A204.1 (cell line): ENCODE results near the gene TEX26.
"Not testable (repeated sequence)": the region's sequence is repeated elsewhere in the genome, so short reads cannot be mapped to it uniquely, and the experiment has no call there.

ENCODE experiments used
- FAIRE-seq: peaks from 2 replicates; lab custom pipeline; 2012; peaks lifted over from hg19 to GRCh38; lab: Jason Lieb, UNC

TEX26 gene

DNA sequence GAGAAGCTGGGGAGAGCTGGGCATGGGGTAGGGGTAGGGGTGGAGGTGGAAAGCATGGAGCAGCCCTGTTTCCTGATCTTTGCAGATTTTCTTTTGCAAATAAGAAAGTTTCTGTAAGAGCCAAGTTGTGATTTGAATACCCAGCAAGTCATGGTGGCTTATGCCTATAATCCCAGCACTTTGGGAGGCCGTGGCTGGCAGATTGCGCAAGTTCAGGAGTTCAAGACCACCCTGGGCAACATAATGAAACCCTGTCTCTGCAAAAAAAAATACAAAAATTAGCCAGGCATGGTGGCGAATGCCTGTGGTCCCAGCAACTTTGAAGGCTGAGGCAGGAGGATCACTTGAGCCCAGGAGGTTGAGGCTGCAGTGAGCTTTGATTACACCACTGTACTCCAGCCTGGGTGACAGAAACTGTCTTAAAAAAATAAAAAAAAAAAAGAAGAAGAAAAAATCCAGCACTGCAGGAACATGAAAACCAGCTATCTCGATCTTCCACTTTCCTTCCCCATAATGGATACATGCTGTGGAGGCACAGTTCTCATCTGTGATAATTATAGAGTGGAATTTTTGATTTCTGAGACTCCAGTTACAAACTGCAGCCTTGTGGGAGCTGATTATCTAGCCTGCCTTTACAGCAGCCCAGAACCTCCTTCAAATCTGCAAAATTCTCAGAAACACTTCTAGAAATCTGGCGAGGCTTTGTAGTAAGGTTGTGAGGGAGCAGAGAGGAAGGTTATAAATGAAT is 12.1 kb upstream of the TEX26 start:
- FAIRE-seq, result no peak

DNA sequence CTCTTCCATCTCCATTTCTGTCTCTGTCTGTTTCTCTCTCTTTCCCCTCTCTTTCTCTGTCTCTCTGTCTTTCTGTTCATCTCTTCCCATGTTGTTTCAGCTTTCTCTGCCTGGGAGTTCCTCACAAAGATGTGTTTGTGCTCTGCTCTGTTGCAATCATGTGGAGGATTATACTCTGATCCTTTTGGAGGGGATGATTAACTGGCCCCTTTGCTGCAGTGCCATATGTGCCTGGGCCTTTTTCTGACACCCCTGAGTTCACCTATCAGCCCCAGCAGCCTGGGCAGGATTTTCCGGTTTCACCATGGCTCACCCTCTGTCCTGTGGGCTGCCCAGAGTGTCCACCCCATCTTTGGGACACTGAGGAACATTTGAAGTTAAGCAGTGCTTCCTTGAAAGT is 9.0 kb upstream of the TEX26 start:
- no peak for FAIRE-seq

DNA sequence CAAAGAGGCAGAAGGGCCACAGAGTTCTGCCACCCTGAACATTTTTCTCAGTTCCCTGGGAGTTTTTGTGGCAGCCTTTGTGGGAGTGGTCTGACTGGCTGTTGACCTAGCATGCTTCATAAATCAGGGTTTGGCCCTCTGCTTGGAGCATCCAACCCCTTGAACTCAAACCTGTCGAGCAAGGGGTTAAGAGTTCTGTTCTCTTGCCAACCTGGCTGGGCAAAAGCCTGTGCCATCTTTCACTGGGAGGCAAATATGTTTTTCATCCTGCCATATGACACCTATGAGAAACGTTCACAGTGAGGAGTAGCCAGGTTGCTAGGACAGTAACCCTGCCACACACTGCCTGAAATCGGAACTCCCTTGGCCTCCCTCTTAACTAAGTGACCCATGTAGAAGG is 7.7 kb upstream of the TEX26 start:
- no peak for FAIRE-seq

DNA sequence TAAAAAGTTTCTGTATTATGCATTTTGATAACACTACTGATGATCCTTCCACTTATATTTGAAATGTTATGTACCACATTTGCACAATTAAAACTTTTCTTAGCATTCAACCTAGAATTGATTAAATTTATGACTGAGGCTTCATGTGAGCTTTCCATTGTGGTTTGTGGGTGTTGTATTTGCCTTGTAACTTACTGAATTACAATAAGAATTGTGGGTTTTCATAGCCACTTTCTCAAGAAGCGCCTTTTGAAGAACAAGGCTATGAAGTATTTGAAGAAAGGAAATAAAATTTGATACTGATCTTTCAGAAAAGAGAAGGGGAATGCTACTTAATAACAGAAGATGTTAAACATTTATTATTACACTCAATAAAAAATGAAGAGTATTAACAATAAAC is 7.0 kb upstream of the TEX26 start:
- FAIRE-seq, result no peak

DNA sequence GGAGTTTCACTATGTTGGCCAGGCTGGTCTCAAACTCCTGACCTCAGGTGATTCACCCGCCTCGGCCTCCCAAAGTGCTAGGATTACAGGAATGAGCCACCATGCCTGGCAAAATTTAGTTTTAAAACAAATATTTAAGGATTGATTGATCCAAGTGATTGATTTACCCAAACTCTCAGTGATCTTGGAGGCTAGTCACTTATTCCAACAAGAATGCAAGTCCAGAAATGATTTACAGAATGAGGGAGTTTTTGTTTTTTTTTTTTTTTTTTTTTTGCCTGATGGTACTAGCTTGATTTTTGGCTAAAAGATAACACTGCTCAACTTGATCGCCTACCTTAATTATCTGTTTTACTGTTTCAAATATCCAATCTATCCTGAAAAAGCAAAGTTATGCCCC is 5.7 kb upstream of the TEX26 start:
- no peak for FAIRE-seq

DNA sequence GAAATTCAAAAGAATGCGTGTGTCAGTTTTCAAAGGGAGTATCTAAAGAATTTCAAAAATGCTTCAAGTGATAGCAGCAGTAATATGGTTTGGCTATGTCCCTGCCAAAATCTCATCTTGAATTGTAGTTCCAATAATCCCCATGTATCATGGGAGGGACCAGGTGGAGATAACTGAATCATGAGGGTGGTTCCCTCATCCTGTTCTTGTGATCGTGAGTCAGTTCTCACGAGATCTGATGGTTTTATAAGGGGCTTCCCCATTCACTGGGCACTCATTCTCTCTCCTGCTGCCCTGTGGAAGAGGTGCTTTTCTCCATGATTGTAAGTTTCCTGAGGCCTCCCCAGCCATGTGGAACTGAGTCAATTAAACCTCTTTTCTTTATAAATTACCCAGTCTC is 5.3 kb upstream of the TEX26 start:
- FAIRE-seq, result not testable (repeated sequence)

DNA sequence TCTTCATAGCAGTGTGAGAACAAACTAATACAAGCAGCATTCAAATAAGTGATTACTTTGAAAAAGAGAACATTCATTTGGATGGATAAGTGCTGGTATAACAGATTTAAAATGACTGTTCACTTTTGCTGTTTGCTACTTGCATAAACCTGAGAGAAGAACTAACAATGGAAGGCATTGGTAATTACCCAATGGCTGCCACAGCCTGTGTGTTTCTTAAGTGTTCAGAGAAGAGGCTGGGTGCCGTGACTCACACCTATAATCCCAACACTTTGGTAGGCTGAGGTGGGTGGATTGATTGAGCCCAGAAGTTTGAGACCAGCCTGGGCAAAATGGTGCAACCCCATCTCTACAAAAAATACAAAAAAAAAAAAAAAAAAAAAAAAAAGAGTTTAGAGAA is 4.9 kb upstream of the TEX26 start:
- FAIRE-seq, result no peak

DNA sequence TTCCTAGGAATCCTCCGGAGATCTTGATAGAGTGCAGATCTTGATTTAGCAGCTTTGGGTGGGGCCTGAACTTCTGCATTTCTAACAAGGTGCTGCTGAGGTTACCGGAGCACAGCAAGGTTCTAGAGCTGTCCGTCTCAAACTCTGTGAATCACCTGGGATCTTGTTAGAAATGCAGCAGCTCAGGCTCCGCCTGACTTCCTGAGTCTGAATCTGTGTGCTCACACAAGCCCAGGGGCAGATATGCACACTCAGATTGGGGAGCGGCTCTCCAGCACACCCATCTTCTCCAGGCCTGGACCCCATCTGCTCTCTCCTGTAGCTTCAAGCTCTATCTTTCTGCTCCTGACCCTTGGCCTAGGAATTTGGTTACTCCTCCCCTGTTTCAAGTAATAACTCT is 3.5 kb upstream of the TEX26 start:
- no peak for FAIRE-seq

DNA sequence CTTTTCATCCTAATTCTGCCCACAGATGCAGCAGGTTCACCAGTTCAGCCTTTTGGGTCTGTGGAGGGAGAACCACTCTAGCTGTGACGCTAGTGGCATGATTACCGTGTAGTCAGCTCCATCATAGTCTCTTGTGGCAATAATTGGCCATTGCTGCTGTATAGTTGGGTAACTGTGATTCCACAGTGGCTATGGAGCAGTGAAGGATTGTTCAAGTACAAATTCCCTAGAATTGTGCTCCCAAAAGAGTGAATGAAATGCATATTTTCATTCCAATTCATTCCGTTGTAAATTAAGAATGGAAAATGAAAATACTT is 856 bp downstream of the TEX26 start:
- FAIRE-seq, result no peak

DNA sequence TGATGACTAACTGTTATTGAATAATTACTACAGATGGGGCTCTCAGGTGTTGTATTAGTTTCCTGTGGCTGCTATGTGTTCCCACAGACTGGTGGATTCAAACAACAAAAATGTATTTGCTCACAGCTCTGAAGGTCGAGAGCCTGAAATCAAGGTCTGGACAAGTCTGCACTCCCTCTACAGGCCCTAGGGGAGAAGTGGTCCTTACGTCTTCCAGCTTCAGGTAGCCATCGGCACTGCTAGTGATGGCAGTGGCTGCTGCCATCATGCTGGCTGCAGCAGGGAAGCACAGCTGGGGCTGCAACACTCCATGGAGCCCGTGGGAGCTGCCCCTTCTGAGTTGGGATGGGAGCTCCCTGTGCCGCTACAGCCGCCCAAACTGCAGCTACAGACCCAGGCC is 1.9 kb downstream of the TEX26 start:
- no peak for FAIRE-seq

DNA sequence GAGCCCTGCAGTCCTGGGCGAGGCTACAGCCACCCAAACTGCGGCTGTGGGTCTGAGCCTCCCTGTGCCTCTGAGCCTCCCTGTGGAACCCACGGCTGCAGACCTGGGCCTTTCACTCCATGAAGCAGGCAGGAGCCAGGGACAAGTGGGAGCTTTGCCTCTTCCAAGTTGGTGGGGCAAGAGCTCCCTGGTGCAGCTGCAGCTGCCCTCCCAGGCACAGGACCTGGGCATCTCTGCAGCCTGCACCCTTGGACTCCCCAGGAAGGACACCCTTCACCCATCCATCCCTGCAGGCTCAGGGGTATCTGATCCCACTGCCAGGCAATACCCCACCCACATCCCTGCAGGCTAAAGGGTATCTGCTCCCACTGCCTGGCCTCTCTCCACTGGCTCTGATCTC is 2.3 kb downstream of the TEX26 start:
- FAIRE-seq, result no peak

DNA sequence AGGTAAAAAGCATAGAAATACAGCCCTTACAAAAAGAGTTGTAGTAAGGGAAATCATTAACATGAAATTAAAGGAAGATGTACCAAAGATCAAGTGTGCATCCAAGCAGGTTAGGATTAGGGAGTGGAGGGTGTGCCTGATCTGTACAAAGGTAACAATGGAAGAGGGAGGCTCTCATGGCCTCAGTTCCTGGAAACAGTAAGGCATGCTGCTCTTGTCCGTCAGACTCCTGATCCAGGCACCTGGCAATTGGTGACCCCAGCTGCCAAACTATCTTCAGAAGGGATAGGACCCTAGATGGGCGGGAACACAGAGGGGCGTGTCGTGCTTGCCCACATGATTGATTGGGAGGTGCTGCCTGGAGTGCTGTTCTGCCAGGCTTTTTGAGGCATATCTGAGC is 4.5 kb downstream of the TEX26 start:
- no peak for FAIRE-seq

DNA sequence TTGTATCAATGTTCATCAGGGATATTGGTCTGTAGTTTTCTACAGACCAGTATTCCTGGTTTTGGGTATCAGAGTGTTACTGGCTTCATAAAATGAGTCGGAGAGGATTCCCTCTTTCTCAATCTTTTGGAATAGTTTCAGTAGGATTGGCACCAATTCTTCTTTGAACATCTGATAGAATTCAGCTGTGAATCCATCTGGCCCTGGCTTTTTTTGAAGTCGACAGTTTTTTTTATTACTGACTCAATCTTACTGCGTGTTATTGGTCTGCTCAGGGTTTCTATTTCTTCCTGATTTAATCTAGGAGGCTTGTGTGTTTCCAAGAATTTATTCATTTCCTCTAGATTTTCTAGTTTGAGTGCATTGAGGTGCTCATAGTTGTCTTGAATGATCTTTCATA is 11.4 kb downstream of the TEX26 start:
- no peak for FAIRE-seq

DNA sequence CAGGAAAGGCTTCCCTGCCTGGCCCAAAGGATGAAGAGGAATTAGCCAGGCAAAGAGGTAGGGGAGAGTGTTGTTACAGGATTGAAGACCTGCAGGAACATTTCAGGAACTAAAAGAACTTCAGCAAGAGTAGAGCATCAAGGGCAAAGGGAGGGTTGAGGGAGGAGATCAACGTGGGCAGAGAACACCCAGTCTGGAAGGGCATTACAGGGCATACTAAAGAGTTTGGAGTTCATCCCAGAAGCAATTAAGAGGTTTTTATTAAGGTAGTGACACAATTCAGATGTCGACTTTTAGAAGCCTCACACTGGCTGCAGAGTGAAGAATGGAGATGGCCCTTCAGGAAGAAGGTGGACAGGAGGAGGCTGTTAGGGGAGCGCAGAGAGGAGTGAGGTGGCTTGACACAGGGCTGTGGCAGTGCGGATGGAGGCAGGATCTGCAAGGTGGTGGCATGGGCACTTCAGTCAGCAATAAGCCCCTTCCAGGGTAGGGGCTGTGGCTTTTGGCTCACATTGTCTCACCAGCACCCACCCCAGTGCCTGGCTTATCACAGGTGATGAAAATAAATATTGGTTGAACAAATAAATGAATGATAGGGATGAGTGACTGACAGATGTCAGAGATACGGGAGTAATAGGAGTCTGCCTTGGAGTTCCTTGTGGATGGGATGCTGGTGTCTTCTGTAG is 24.9 kb downstream of the TEX26 start:
- FAIRE-seq, result no peak

DNA sequence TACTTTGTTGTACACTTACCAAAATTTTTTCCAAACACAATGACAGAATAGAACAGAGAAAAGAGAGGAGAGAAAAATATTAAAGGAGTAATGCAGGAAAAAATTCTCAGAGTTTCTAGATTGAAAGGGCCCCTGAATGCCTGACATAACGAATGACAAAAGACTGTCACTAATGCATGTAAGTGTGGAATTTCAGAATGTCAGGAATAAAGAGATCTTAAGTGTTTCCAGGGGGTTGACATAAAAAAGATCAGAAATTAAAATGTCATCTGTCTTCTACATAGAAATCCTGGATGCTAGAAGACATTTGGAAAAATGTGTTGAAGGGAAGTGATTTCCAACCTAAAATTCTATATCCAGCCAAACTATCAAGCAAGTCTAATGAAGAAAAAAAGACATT is 27.2 kb downstream of the TEX26 start:
- FAIRE-seq, result no peak

DNA sequence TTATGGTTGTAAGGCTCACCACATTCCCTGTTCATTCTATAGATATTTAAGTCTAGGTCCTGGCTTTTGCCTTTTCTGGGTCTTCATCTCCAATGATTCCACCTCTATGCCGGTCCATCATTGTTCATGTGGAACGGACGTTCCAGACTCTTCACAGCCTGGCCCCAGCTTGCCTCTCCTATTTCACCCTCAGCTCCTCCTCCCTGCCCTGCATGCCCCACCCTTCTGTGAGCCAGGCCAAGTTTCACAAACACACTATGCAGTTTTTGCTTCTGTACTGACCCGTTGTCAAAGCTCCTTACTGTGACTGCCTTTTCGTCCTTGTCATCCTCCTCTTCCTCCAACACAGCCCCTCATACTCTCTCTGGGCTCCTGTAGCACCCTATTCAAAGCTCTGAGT is 31.3 kb downstream of the TEX26 start:
- no peak for FAIRE-seq

DNA sequence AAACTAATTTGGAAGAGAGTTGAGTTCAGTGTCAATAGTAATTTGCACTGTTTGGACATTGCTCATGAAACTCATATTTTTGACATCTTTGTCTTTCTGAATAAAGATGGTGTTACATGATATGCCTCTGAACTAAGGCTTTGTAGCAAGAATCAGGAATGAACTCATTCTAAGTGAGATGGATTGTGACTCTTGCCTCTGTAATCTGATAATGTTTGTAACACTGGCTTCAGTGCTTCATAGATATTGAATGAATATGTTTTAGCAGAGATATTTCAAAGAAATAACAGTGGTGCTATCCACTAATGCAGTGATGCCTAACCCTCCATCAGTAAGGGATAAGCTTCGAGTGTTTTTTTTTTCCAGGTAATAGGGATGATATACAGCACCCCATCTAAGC is 32.9 kb downstream of the TEX26 start:
- no peak for FAIRE-seq

DNA sequence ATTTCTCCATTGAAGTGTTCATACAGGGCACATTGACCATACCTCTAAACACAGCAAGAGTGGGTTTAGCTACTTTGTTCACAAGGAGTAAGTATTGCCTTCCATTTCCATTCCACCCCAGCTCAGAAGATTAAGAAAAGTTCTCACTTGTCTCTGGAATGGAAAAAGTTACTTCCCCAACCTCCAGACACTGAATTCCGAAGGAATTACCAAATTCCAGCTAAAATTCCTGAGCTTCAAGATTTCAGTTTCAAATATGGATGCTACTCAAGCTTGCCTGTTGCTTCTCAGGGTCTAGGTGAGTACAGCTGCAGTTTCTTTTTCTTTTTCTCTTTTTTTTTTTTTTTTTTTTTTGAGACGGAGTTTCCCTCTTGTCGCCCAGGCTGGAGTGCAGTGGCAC is 33.6 kb downstream of the TEX26 start:
- no peak for FAIRE-seq

DNA sequence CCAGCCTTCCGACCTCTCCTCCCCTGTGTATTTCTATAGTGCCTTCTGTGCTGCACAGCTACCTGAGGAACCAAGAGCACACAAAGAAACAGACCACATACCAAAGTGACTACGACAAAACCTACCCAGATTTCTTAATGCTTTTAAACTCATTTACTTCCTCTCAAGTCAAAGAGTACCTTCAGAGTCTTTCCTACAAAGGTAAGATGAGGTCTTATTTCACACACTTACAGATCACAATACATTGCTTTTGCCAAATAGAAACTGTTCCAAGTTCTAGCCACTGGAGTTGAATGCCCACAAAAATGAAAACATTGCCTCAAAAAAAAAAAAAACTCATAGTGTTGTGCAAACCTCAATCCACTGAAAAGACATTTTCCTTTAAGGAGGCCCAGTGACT is 36.4 kb downstream of the TEX26 start:
- no peak for FAIRE-seq

DNA sequence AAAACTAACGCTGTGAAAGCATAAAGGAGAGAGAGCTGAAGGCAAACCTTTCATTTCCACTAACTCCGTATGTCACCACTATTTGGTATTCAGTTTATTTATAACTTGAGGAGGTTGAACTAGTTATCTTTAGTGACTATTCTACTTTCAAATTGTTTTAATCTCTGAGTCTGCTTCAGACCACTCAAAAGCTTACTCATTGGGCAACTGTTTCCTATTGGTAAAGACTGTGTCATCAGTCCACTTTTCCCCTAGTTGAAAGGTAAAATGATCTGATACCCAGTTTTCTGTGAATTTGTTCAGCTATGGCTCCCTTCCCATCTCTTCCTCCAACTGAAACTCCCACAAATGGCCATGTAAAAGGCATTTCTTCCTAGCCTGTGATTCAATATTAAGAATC is 39.1 kb downstream of the TEX26 start:
- FAIRE-seq, result no peak

DNA sequence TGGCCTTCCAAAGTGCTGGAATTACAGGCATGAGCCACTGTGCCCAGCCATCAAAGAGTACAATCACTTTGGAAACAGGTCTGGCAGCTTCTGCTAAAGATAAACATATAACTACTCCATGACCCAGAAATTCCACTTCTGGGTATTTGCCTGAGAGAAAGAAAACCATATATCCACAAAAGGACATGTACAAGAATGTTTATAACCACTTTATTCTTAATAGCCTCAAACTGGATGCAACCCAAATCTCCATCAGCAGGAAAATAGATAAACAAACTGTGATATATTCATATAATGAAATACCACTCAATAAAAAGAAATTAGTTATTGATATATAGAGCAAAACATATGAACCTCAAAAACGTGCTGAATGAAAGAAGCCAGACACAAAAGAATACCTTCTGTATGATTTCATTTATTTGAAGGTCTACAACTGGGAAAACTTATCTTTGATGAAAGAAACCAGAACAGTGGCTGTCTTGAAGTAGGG is 40.5 kb downstream of the TEX26 start:
- FAIRE-seq, result no peak

DNA sequence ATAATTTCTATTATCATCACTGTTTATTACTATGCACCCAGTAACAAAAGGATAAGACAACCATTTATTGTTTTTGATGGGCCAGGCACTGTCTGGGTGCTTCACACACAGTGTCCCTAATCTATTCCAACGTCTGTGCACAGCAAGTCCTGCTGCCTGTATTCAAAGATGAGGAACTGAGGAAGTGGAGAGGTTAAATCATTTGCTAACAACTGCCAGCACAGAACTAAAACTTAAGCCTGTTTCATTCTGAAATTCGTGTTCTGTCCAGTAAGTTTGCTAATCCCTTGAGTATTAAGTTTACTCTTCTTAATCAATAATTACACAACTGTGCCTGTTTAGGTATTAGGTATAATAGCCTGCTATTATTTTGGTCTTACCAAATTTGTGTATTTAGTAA is 41.9 kb downstream of the TEX26 start:
- FAIRE-seq, result no peak

DNA sequence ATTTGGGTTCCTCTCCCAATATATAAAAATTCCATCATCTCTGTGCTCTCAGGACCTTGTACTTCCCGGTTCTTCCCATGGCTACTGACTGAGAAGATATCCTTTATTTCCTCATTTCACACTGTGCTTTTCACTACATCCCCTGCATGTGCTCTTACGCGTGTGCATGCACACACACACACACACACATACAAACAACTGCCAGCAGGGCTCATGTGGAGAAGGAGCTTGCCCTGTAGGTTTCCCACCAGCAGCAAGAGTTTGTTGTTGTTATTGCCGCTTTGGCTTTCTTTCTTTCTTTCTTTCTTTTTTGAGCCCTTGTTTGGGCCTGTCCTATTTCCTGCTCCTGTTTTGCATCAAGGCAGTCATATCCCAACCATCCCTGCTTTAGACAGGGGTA is 43.6 kb downstream of the TEX26 start:
- no peak for FAIRE-seq
